K562 (cell line): ENCODE measurements around the gene PINK1.

Experiments used
- CREB3 ChIP-seq: fragments of 450-650 bp; conservative IDR thresholded peaks from 2 replicates; pipeline ENCODE4 v1.6.1; 2016; ENCODE audit warnings: missing genetic modification characterization, low read depth, mild to moderate bottlenecking, missing compliant biosample characterization, moderate library complexity
- CTCF ChIP-seq, 3 experiments: IDR thresholded peaks in 2 of 3; conservative IDR thresholded peaks in 1 of 3; 2 replicates each; pipeline ENCODE4 v1.5.1; 2011 to 2012; ENCODE audit warnings: low read length in 3 of 3, mild to moderate bottlenecking in 3 of 3, control low read depth in 2 of 3, improper control_type of control experiment in 1 of 3, inconsistent platforms in 1 of 3, low read depth in 1 of 3, mixed read lengths in 1 of 3, moderate library complexity in 1 of 3; ENCODE audit not compliant: insufficient read depth in 2 of 3
- ELF1 ChIP-seq: fragments of 200-800 bp; sonication (Bioruptor generic); IDR thresholded peaks from 2 replicates; pipeline ENCODE4 v1.6.1; 2016; ENCODE audit warnings: missing genetic modification characterization, missing compliant biosample characterization
- ETS2 ChIP-seq: IDR thresholded peaks from 2 replicates; pipeline ENCODE4 v1.6.1; 2016; ENCODE audit warnings: borderline replicate concordance, missing genetic modification characterization, mild to moderate bottlenecking, moderate library complexity, missing compliant biosample characterization; ENCODE audit not compliant: poor library complexity, severe bottlenecking
- FOS ChIP-seq: IDR thresholded peaks from 3 replicates; pipeline ENCODE4 v1.6.1; 2011; ENCODE audit not compliant: insufficient read length; ENCODE audit errors: extremely low read depth
- GABPA ChIP-seq: fragments of 200-800 bp; sonication (Bioruptor generic); conservative IDR thresholded peaks from 2 replicates; pipeline ENCODE4 v1.6.1; 2016; ENCODE audit warnings: low read depth, missing genetic modification characterization, missing compliant biosample characterization
- HDAC2 ChIP-seq: fragments of 450-650 bp; IDR thresholded peaks from 2 replicates; pipeline ENCODE4 v1.6.1; 2016; ENCODE audit warnings: mild to moderate bottlenecking
- ZFP30 ChIP-seq: fragments of 250-450 bp; sonication (Bioruptor Pico); IDR thresholded peaks from 2 replicates; pipeline ENCODE4 v1.8.0; 2022; ENCODE audit warnings: moderate library complexity, mild to moderate bottlenecking, inconsistent platforms, borderline replicate concordance
- ZFP36 ChIP-seq: fragments of 150-350 bp; IDR thresholded peaks from 2 replicates; pipeline ENCODE4 v1.6.1; 2018; ENCODE audit warnings: low read length, low read depth; ENCODE audit not compliant: partially characterized antibody
- ZNF217 ChIP-seq: sonication (generic); formaldehyde crosslinking; IDR thresholded peaks from 2 replicates; pipeline ENCODE4 v1.8.0; 2022; ENCODE audit warnings: mild to moderate bottlenecking, missing genetic modification reagents
- ZNF445 ChIP-seq: fragments of 250-450 bp; sonication (Bioruptor Pico); IDR thresholded peaks from 2 replicates; pipeline ENCODE4 v1.4.0; 2020; ENCODE audit warnings: low read depth, mild to moderate bottlenecking, moderate library complexity
- TF ChIP-seq, protein P1 (sequence below): sonication (generic); formaldehyde crosslinking; IDR thresholded peaks from 2 replicates; pipeline ENCODE4 v1.8.0; 2022; ENCODE audit warnings: mild to moderate bottlenecking, low read depth, missing genetic modification reagents
- TF ChIP-seq, protein P2 (sequence below): fragments of 450-650 bp; IDR thresholded peaks from 2 replicates; pipeline ENCODE4 v1.6.1; 2016; ENCODE audit warnings: missing biosample characterization, missing genetic modification characterization

DNA sequence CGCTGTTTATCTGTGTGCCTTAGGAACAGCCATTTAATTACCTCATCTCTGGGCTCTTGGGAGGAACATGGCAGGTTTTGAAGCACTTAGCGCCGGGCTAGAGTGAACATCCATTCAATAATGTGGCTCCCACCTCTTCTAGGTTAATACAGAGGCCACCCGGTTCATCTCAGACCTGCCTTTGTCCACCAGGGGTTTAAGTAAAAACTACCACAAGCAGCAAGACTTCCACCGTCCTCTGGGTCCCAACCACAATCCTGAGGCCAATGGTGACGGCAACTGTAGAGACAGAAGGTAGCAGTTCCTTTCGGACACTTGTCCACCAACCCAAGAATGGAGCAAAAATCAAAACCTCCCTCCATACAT is 28.8 kb downstream of the PINK1 start:
- no peak for TF ChIP-seq ZFP30
- TF ChIP-seq GABPA (tag), result no peak
- no peak for TF ChIP-seq ETS2 (tag)
- no peak for TF ChIP-seq CREB3 (tag)
- TF ChIP-seq ELF1 (tag), result no peak
- TF ChIP-seq FOS, result no peak
- no peak for TF ChIP-seq ZNF217
- TF ChIP-seq HDAC2, result no peak
- no peak for TF ChIP-seq CTCF (IDR thresholded peaks at IDR 0.05 in 2 of 3, conservative IDR thresholded peaks at IDR 0.05 in 1 of 3; ENCODE audit: insufficient read depth in 2 of 3, low read depth in 1 of 3, low read length in 3 of 3)
- TF ChIP-seq ZNF445, result no peak
- TF ChIP-seq, protein P1, sequence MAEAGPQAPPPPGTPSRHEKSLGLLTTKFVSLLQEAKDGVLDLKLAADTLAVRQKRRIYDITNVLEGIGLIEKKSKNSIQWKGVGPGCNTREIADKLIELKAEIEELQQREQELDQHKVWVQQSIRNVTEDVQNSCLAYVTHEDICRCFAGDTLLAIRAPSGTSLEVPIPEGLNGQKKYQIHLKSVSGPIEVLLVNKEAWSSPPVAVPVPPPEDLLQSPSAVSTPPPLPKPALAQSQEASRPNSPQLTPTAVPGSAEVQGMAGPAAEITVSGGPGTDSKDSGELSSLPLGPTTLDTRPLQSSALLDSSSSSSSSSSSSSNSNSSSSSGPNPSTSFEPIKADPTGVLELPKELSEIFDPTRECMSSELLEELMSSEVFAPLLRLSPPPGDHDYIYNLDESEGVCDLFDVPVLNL (CRISPR knock-in tag), result no peak
- no peak for TF ChIP-seq ZFP36
- TF ChIP-seq, protein P2, sequence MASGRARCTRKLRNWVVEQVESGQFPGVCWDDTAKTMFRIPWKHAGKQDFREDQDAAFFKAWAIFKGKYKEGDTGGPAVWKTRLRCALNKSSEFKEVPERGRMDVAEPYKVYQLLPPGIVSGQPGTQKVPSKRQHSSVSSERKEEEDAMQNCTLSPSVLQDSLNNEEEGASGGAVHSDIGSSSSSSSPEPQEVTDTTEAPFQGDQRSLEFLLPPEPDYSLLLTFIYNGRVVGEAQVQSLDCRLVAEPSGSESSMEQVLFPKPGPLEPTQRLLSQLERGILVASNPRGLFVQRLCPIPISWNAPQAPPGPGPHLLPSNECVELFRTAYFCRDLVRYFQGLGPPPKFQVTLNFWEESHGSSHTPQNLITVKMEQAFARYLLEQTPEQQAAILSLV, result no peak
